ENCODE results near the gene CCL26. TPM values are rescaled to one million over a fixed set of nuclear protein-coding genes. Genes with fewer than 3 reads are reported as not detected.
A peak's percentile ranks its signal among the peaks of the same experiment; 100 is the strongest.
"Not testable (repeated sequence)": the region's sequence is repeated elsewhere in the genome, so short reads cannot be mapped to it uniquely, and the experiment has no call there.

CCL26 gene
- total RNA-seq, 4 donors from 2014 or later, result 1.4 to 3.0 (median 1.6) TPM; not detected in 1

DNA sequence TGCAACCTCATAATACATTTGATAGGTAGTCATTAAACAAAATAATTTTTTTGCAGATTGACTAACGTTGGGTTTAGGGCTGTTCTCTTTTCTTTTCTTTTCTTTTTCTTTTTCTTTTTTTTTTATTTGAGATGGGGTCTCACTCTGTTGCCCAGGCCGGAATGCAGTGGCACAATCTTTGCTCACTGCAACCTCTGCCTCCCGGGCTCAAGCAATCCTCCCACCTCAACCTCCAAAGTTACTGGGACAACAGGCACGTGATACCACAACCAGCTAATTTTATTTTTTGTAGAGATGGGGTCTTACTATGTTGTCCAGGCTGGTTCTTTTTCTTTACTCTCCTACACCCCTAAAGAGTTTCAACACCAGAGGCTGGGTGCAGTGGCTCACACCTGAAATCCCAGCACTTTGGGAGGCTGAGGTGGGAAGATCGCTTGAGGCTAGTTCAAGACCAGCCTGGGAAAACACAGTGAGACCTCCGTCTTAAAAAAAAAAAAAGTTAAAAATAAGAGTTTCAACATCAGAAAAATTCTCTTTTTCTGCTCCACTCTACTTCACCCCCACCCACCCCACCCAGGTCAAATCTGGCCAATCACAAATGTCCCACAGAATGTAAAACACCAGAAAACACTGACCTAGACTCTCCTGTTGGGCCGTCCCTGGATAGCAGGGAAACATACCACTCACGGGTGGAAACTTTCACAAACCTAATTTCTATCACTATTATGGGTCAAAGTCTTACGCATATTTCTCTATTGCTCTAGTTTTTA, 36.2 kb downstream of the CCL26 start:
- no peak for ATAC-seq (ENCODE audit: low FRiP score)
- DNase-seq (ENCODE audit: low spot score), result no peak
- TF ChIP-seq, protein P1, sequence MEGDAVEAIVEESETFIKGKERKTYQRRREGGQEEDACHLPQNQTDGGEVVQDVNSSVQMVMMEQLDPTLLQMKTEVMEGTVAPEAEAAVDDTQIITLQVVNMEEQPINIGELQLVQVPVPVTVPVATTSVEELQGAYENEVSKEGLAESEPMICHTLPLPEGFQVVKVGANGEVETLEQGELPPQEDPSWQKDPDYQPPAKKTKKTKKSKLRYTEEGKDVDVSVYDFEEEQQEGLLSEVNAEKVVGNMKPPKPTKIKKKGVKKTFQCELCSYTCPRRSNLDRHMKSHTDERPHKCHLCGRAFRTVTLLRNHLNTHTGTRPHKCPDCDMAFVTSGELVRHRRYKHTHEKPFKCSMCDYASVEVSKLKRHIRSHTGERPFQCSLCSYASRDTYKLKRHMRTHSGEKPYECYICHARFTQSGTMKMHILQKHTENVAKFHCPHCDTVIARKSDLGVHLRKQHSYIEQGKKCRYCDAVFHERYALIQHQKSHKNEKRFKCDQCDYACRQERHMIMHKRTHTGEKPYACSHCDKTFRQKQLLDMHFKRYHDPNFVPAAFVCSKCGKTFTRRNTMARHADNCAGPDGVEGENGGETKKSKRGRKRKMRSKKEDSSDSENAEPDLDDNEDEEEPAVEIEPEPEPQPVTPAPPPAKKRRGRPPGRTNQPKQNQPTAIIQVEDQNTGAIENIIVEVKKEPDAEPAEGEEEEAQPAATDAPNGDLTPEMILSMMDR (IDR thresholded peaks at IDR 0.05), result no peak

DNA sequence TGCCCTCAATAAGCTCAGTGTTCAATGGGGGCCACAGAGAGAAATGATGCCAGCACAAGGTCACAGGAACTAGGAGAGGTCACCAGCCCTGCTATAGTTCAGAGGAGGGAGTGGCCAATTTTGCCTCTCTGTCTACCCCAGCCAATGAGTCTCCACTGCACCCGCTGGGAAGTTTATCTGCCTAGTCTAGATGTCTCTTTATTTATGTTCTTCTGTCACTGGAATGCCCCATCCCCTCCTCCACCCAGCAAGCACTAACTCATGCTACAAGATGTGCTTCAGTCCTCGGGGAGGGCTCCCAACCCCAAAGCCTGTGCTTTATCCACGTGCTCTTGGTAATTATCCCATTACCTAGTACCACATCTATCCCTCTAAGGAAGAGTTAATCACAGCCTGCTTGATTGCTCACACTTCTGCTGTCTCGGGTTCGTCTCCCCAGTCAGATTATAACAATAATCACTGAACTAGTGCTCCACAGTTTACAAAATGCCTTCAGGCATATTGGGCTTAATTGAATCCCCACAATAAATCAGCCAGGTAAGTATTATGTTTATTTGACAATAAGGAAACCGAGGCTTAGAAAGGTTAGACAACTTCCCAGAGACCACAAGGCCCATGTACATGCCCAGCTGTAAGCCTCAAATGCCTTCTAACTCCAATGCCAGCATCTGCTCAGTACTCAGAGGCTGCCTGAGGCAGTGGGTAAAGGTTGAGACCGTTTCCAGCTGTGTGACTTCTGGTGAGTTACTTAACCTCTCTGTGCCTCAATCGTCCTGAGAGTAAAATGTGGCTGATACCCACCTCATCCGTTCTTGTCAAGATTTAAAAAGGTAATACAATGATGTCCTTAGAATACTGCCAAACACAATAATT, 37.2 kb downstream of the CCL26 start:
- TF ChIP-seq, protein P1 (IDR thresholded peaks at IDR 0.05), result no peak
- DNase-seq (ENCODE audit: low spot score), result no peak
- no peak for ATAC-seq (ENCODE audit: low FRiP score)

DNA sequence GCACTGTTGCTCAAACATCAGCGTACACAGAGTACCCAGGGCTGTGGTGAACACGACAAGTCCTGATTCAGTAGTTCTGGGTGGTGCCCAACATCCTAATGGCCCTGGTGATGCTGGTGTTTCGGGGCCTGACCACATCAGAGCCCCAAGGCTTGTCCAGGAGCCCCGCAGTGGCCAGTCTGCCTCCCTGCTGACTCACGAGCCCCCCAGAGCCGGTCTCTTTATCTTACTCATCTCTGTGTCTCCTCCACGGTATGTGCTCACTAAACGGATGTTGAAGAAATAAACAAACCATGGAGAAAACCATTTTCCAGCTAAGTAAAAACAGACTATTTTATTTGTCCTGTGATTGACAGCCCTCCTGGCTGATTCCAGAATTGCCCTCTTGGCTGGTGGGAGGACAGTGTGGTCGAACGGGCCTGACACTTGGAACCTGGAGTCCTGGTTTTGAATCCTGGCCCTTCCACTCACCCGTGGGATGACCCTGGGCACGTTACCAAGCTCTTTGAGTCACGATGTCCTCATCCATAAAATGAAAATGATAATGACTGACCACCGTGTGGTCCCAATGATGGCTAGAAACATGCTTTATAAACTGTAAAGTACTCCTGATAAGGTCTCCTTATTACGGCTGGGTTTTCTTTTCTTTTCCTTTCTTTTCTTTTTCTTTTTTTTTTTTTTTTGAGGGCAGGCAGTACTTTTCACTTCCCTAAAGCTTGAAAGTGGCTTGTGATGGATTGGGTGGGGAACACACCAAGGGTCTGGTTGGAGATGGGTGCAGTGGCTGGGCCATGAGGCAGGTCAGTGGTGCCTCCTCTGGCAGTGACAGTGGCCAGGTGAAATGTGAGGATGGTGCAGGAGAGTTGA, 39.0 kb downstream of the CCL26 start:
- no peak for DNase-seq (ENCODE audit: low spot score)
- TF ChIP-seq, protein P1 (IDR thresholded peaks at IDR 0.05), result no peak
- ATAC-seq (ENCODE audit: low FRiP score), result peak; percentile 52

DNA sequence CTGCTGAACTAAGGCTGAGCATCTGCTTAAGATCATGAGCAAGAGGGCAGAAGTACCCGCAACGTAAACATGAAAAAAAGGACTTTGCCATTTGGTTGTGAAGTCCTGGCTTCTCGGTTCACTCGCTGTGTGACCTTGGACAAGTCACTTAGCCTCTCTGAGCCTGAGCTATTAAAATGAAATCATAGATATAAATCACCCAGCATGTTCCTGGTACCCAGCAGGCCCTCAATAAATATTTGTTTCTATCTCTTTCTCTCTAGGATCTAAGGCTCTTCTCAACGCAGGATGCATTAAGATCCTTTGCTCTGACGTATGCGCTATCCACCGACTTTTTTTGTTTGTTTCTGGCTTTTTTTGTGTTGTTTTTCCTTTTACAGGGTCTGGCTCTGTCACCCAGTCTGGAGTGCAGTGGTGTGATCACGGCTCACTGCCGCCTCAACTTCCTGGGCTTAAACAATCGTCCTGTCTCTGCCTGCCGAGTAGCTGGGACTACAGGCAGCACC, 39.9 kb downstream of the CCL26 start:
- ATAC-seq (ENCODE audit: low FRiP score) (no peak), DNase-seq (ENCODE audit: low spot score) (no peak)
- TF ChIP-seq, protein P1 (IDR thresholded peaks at IDR 0.05), result no peak

DNA sequence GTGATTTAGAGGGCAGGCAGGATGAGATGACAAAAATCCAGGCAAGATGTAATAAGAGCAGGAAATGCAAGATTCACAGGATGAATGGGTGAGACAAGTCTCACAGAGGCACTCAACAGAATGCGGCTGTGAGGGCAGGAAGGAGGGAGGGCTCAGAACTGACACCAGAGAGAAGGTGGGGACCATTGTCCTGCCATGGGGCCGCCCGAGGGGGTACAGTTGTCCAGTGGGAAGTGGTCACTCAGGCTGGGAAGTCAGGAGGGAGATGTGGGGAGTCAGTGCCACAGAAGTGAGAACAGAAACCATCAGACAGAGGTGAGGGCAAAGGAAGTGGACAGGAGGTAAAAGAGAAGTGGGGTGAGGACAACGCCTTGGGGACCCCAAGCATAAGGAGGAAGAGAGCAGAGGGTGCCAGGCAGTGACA, 42.1 kb downstream of the CCL26 start:
- TF ChIP-seq, protein P1 (IDR thresholded peaks at IDR 0.05), result no peak
- no peak for ATAC-seq (ENCODE audit: low FRiP score)
- DNase-seq (ENCODE audit: low spot score), result no peak

DNA sequence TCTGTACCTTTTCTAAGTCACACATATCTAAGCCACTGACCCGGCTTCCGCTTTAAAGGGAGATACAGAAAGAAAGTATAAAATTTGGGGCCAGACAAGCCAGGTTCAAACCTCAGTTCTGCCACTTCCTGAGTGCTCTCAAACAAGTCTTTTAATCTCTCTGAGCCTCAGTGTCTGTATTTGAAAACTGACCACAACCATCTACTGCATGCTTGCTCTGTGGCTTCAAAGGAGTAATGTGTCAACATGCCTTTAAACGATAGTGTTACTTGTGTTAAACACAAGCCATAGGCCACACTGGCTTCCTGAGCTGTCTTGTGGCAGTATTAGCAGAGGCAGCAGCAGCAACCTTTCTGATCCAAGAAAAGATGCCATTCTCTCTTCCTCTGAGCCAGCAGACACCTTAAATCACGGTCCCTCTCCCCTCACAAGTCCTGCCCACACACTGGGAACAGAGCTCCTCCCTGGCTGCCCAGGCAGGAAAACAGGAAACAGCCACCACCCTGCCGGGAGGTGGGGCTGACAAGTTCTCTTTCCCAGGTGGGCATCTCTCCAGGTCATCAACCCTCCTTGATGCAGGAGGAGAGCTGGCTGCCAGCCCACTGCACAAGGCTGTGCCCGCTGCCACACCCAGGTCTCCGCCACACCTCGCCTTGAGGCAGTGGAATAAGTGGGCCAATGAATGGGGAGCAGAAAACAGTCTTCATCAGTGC, 44.0 kb downstream of the CCL26 start:
- peak; percentile 44 for ATAC-seq (ENCODE audit: low FRiP score)
- DNase-seq (ENCODE audit: low spot score), result no peak
- TF ChIP-seq, protein P1 (IDR thresholded peaks at IDR 0.05), result no peak

DNA sequence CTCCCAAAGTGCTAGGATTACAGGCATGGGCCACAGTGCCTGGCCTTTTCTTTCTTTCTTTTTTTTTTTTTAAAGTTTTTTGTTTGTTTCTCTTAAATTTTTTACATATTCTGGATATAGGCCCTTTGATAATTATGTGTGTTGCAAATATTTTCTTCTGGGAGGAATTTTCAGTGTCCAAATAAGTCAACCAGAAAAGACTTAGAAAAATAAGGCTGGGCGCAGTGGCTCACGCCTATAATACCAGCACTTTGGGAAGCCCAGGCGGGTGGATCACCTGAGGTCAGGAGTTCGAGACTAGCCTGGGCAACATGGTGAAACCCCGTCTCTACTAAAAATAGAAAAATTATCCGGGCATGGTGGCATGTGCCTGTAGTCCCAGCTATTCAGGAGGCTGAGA, 44.7 kb downstream of the CCL26 start:
- not testable (repeated sequence) for DNase-seq (ENCODE audit: low spot score); ATAC-seq (ENCODE audit: low FRiP score)
